HG03060 (cell line): ENCODE data around the gene OR10K2.

Experiments used
- ATAC-seq: cut with Tn5 transposase; IDR thresholded peaks from one replicate; pipeline ENCODE4 v1.9.1; 2021; ENCODE audit warnings: low read depth, moderate number of reproducible peaks; ENCODE audit not compliant: unreplicated experiment

Gene OR10K2

GRCh38 chr1:158371188-158371953, 54.7 kb downstream of the OR10K2 start:
- ATAC-seq, result peak; percentile 79
